Measurements from ENCODE around the gene ZNF134. TPM values are rescaled to one million over a fixed set of nuclear protein-coding genes. Genes with fewer than 3 reads are reported as not detected.
A peak's percentile ranks its signal among the peaks of the same experiment; 100 is the strongest.

ZNF134 gene
- total RNA-seq, 2 experiments from 2014 or later = 7.6 to 9.7 TPM

DNA sequence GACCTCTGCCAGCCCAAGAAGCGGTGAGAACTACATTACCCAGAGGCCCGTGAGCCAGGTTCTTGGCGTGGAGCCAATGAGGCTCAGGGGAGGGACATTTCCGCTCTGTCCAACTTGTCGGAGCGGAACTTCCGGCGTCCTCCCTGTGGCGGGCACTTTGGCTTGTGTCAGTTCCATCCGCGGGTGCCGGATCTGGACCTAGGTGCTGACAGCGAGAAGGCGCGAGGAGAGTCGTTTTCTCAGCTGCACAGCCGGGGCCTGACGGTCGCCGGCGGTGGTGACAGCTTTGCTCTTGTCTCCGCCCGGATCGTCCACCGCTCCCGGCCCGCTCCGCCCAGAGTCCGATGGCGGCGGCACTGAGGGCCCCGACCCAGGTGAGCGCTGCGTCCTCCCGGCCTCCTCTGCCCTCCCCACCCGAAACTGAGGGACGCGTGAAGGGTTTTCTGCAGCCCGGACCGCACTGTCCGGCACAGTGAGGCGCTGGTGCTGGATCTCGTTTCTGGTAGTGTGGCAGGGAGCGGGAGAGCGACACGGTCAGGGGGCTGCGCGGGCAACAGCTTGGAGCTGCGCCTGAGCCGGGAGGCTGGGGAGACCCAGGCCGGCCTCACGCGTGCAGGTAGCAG lies 14.2 kb upstream of the ZNF134 start, which contains the start of gene ZNF530:
Gene ZNF530, plus strand, starts transcription at position 125 of the 623 bp plus-strand sequence. CDS start 4,461 bp downstream, outside the sequence.
- ATAC-seq = peak; percentile 98
- H3K27me3 Mint-ChIP-seq = no peaks in the 10 kb centered on the region
- peak; percentile 95 for DNase-seq
- peaks cover 40% of the 10 kb centered on the region for H3K9me3 Mint-ChIP-seq (ENCODE audit: low read depth)
- H3K4me1 Mint-ChIP-seq = peaks cover 12% of the 10 kb centered on the region
- ChIA-PET CTCF (no interaction called here), POLR2A (interaction anchor here (0.5 kb wide), 1 partner anchor 253 kb away, joined by 3 read pairs; no protein-coding TSS in a partner anchor)
- H3K27ac Mint-ChIP-seq = peak within 1 kb of the TSS; percentile 79
- intact Hi-C loops (cut with DNase I, micrococcal nuclease) = loop anchor here (1.0 kb wide), 8 partner anchors 14 to 189 kb away; partner anchors contain the start of genes ZNF134 (in 2 of the 2), ZIK1 (in 1 of the 2), ZNF17 (in 1 of the 2) and ZNF211 (in 1 of the 2)
- peak within 1 kb of the TSS; percentile 81 for H3K4me3 Mint-ChIP-seq
- H3K36me3 Mint-ChIP-seq (ENCODE audit: low read depth) = peaks cover 41% of the 10 kb centered on the region

- intact Hi-C loops (cut with DNase I, micrococcal nuclease) = no loop called here
- no peak for ATAC-seq
- Mint-ChIP-seq H3K27ac (no peak overlapping the region), H3K27me3 (no peaks in the 10 kb centered on the region), H3K4me1 (no peaks in the 10 kb centered on the region), H3K4me3 (no peak overlapping the region), H3K36me3 (ENCODE audit: low read depth) (peaks cover 67% of the 10 kb centered on the region), H3K9me3 (ENCODE audit: low read depth) (peaks cover 46% of the 10 kb centered on the region)
- ChIA-PET POLR2A (no interaction called here), CTCF (no interaction called here)
- no peak for DNase-seq
Measured at GRCh38 chr19:57606931-57607330, 7.1 kb upstream of the ZNF134 start.

- H3K4me1 Mint-ChIP-seq = peaks cover 19% of the 10 kb centered on the region
Measured at GRCh38 chr19:57611113-57611512, 2.9 kb upstream of the ZNF134 start.

DNA sequence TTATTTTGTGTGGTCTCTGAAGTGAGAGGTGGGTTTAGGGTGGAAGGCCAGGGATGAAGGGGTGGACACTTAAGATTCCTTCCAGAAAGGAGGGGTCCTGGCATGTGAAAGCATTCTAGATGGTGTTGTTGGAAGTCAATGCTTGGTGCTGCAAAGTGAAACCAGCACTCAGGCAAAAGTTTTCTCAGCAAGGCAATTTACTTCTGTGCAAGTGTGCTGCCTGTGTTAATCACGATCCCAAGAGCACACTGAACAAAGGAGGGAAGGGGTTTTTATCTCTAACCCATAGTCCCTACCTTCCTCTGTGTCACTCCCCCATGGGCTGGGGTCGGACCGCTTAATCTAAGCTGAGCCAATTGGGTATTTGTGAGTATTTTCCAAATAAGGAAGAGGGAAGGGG lies 1.3 kb downstream of the ZNF134 start:
- Mint-ChIP-seq H3K4me1 (peaks cover 19% of the 10 kb centered on the region), H3K27me3 (no peaks in the 10 kb centered on the region), H3K27ac (peak overlapping the region; percentile 79), H3K9me3 (ENCODE audit: low read depth) (peaks cover 53% of the 10 kb centered on the region), H3K4me3 (peak overlapping the region; percentile 89), H3K36me3 (ENCODE audit: low read depth) (peaks cover 63% of the 10 kb centered on the region)
- ChIA-PET POLR2A (no interaction called here), CTCF (interaction anchor here (0.5 kb wide), 1 partner anchor 254 kb away, joined by 4 read pairs; no protein-coding TSS in a partner anchor)
- intact Hi-C loops (cut with DNase I, micrococcal nuclease) = no loop called here
- no peak for DNase-seq
- no peak for ATAC-seq

More at GRCh38 chr19:57611113-57611512, 2.9 kb upstream of the ZNF134 start:
- peaks cover 35% of the 10 kb centered on the region for H3K9me3 Mint-ChIP-seq (ENCODE audit: low read depth)
- H3K4me3 Mint-ChIP-seq = no peak overlapping the region
- DNase-seq (no peak), ATAC-seq (no peak)
- ChIA-PET CTCF (interaction anchor here (0.6 kb wide), 1 partner anchor 10 kb away, joined by 3 read pairs; no protein-coding TSS in a partner anchor), POLR2A (no interaction called here)
- H3K36me3 Mint-ChIP-seq (ENCODE audit: low read depth) = peaks cover 48% of the 10 kb centered on the region
- no peak overlapping the region for H3K27ac Mint-ChIP-seq
- H3K27me3 Mint-ChIP-seq = no peaks in the 10 kb centered on the region
- intact Hi-C loops (cut with DNase I, micrococcal nuclease) = loop anchor here in 1 of 2 experiments (5.0 kb wide), 1 partner anchor 34 kb away; the partner anchor contains the start of gene ZNF416

DNA sequence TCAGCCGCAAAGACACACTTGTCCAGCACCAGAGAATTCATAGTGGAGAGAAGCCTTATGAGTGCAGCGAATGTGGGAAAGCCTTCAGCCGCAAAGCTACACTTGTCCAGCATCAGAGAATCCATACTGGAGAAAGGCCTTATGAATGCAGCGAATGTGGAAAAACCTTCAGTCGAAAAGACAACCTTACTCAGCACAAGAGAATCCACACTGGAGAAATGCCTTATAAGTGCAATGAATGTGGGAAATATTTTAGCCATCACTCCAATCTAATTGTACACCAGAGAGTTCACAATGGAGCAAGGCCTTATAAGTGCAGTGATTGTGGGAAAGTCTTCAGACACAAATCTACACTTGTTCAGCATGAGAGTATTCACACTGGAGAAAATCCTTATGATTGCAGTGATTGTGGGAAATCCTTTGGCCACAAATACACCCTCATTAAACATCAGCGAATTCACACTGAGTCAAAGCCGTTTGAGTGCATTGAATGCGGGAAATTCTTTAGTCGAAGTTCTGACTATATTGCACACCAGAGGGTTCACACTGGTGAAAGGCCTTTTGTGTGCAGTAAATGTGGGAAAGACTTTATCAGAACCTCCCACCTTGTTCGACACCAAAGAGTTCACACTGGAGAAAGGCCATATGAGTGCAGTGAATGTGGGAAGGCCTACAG lies 6.8 kb downstream of the ZNF134 start:
- no peaks in the 10 kb centered on the region for H3K27me3 Mint-ChIP-seq
- H3K9me3 Mint-ChIP-seq (ENCODE audit: low read depth) = peaks cover 75% of the 10 kb centered on the region
- H3K4me3 Mint-ChIP-seq = no peak overlapping the region
- ChIA-PET CTCF (no interaction called here), POLR2A (no interaction called here)
- DNase-seq (no peak), ATAC-seq (no peak)
- intact Hi-C loops (cut with DNase I, micrococcal nuclease) = no loop called here
- no peaks in the 10 kb centered on the region for H3K4me1 Mint-ChIP-seq
- H3K27ac Mint-ChIP-seq = no peak overlapping the region
- peaks cover 90% of the 10 kb centered on the region for H3K36me3 Mint-ChIP-seq (ENCODE audit: low read depth)

DNA sequence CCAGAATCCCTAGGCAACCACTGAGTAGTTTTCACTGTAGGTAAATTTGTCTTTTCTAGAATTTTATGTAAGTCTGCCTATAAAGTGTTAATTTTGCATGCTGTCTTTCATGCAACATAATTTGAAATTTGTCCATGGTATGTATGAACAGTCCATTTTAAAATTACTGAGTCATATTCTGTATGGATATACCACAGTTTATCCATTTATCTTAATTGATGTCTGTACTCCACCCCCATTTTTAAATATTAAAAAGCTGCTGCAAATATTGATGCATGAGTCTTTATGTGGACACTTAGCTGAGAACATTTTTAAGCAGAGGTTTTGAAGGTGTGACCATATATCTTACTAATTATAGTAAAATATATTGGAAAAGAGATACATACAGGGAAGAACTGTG lies 9.0 kb downstream of the ZNF134 start:
- ChIA-PET POLR2A (no interaction called here), CTCF (no interaction called here)
- Mint-ChIP-seq H3K4me3 (no peak overlapping the region), H3K27me3 (no peaks in the 10 kb centered on the region), H3K4me1 (no peaks in the 10 kb centered on the region), H3K36me3 (ENCODE audit: low read depth) (peaks cover 67% of the 10 kb centered on the region), H3K9me3 (ENCODE audit: low read depth) (peaks cover 65% of the 10 kb centered on the region), H3K27ac (no peak overlapping the region)
- intact Hi-C loops (cut with DNase I, micrococcal nuclease) = no loop called here
- no peak for ATAC-seq
- DNase-seq = no peak

DNA sequence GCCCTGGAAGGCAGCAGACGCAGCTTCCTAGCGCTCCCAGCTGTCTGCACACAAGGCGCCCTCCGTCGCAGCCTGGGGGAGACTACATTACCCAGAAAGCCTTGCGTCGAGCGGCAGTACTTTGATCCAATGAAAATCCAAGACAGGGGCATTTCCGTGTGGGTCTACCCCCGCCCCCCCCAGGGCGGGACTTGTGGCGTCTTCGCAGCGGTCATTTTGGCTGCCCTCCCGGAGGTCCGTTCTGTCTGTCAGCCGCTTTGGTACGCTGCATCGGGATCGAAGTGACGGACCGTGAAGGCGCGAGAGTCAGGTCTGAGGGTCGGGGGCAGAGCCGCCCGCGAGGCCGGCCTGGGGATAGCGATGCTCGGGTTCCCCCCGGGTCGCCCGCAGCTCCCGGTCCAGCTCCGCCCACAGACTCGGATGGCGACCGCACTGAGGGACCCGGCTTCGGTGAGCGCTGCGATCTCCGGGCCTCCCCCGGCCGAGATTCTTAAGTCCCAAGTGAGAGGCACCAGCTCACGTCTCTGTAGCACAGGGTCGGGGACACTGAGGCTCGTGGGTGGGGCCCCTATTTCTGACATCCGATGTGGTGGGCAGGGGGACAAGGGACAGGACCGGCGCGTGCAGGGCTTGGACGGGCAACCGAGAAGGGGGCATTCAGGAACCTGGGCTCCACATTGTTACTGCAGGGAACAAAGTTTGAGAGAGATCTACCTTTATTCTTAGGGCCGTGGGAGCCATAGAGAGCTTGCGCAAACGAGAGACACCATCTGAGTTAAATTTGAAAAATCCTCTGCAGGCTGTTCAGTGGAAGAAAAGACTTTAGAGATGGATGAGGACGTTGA lies 19.2 kb downstream of the ZNF134 start, which contains the start of gene ZNF211:
Gene ZNF211, plus strand, starts transcription at position 182 of the 845 bp plus-strand sequence. Its CDS starts 179 bp downstream, at position 361.
- H3K36me3 Mint-ChIP-seq (ENCODE audit: low read depth) = peaks cover 54% of the 10 kb centered on the region
- intact Hi-C loops (cut with DNase I, micrococcal nuclease) = loop anchor here (1.0 to 5.0 kb wide), 20 partner anchors 19 to 807 kb away; partner anchors contain the start of genes ZNF134 (in 2 of the 2), ZNF17 (in 2 of the 2), ZNF551 (in 2 of the 2) and ZIK1 (in 1 of the 2)
- ChIA-PET CTCF (interaction anchor here (0.6 to 1.4 kb wide), 4 partner anchors 25 to 1318 kb away, joined by 3 read pairs; partner anchors contain the start of gene ZNF551), POLR2A (interaction anchor here (0.6 to 1.2 kb wide), 2 partner anchors 47 to 113 kb away, joined by 3 to 4 read pairs; partner anchors contain the start of gene ZNF776)
- H3K27ac Mint-ChIP-seq = peak within 1 kb of the TSS; percentile 86
- peaks cover 31% of the 10 kb centered on the region for H3K9me3 Mint-ChIP-seq (ENCODE audit: low read depth)
- DNase-seq (peak; percentile 91), ATAC-seq (peak; percentile 100)
- H3K4me1 Mint-ChIP-seq = peaks cover 19% of the 10 kb centered on the region
- H3K4me3 Mint-ChIP-seq = peak within 1 kb of the TSS; percentile 96
- no peaks in the 10 kb centered on the region for H3K27me3 Mint-ChIP-seq

GRCh38 chr19:57633832-57634131 lies 19.7 kb downstream of the ZNF134 start:
- intact Hi-C loops (cut with DNase I, micrococcal nuclease) = loop anchor here (1.0 to 5.0 kb wide), 20 partner anchors 19 to 807 kb away; partner anchors contain the start of genes ZNF134 (in 2 of the 2), ZNF17 (in 2 of the 2), ZNF551 (in 2 of the 2) and ZIK1 (in 1 of the 2)
- Mint-ChIP-seq H3K4me3 (peak overlapping the region; percentile 96), H3K27me3 (no peaks in the 10 kb centered on the region), H3K9me3 (ENCODE audit: low read depth) (peaks cover 33% of the 10 kb centered on the region), H3K36me3 (ENCODE audit: low read depth) (peaks cover 59% of the 10 kb centered on the region), H3K4me1 (peaks cover 19% of the 10 kb centered on the region), H3K27ac (peak overlapping the region; percentile 86)
- ATAC-seq (no peak), DNase-seq (no peak)
- POLR2A ChIA-PET = no interaction called here
- CTCF ChIA-PET = interaction anchor here (0.6 to 1.4 kb wide), 2 partner anchors 21 to 48 kb away, joined by 3 to 4 read pairs; partner anchors contain the start of gene ZNF551

- ChIA-PET POLR2A (no interaction called here), CTCF (no interaction called here)
- Mint-ChIP-seq H3K4me1 (peaks cover 19% of the 10 kb centered on the region), H3K27me3 (no peaks in the 10 kb centered on the region), H3K9me3 (ENCODE audit: low read depth) (peaks cover 58% of the 10 kb centered on the region), H3K4me3 (no peak overlapping the region), H3K36me3 (ENCODE audit: low read depth) (peaks cover 86% of the 10 kb centered on the region), H3K27ac (no peak overlapping the region)
- ATAC-seq (no peak), DNase-seq (no peak)
- intact Hi-C loops (cut with DNase I, micrococcal nuclease) = no loop called here
Measured at GRCh38 chr19:57637379-57637778, 23.3 kb downstream of the ZNF134 start.

DNA sequence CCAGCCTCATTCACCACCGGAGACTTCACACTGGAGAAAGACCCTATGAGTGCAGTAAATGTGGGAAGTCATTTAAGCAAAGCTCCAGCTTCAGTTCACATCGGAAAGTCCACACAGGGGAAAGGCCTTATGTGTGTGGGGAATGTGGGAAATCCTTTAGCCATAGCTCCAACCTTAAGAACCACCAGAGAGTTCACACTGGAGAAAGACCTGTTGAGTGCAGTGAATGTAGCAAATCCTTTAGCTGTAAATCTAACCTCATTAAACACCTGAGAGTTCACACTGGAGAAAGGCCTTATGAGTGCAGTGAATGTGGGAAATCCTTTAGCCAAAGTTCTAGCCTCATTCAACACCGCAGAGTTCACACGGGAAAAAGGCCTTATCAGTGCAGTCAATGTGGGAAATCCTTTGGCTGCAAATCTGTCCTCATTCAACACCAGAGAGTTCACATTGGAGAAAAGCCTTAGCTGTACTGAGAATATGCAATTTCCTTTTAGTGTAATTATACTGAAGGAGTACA lies 27.7 kb downstream of the ZNF134 start:
- ATAC-seq (no peak), DNase-seq (no peak)
- Mint-ChIP-seq H3K27ac (no peak overlapping the region), H3K4me3 (no peak overlapping the region), H3K36me3 (ENCODE audit: low read depth) (peaks cover 72% of the 10 kb centered on the region), H3K27me3 (no peaks in the 10 kb centered on the region), H3K4me1 (no peaks in the 10 kb centered on the region), H3K9me3 (ENCODE audit: low read depth) (peaks cover 71% of the 10 kb centered on the region)
- ChIA-PET CTCF (no interaction called here), POLR2A (no interaction called here)
- intact Hi-C loops (cut with DNase I, micrococcal nuclease) = loop anchor here in 1 of 2 experiments (1.0 kb wide), 1 partner anchor 46 kb away; no protein-coding TSS in a partner anchor
